Eye (tissue), 1 donor: ENCODE data around the gene MAP3K20.
"Not testable (repeated sequence)": the region's sequence is repeated elsewhere in the genome, so short reads cannot be mapped to it uniquely, and the experiment has no call there.

Experiments
- DNase-seq: peaks from one replicate; pipeline ENCODE4 v3.0.0-alpha.2; 2015

The MAP3K20 gene

DNA sequence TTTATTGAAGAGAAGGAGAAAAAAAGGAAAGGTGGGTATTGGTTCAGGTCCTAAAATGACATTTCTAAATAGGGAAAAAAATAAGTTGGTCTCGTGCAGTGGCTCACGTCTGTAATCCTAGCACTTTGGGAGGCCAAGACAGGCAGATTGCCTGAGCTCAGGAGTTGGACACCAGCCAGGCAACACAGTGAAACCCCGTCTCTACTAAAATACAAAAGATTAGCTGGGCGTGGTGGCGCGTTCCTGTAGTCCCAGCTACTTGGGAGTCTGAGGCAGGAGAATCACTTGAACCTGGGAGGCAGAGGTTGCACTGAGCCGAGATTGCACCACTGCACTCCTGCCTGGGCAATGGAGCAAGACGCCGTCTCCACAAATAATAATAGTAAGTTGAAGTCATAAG, 131.5 kb downstream of the MAP3K20 start:
- not testable (repeated sequence) for DNase-seq

DNA sequence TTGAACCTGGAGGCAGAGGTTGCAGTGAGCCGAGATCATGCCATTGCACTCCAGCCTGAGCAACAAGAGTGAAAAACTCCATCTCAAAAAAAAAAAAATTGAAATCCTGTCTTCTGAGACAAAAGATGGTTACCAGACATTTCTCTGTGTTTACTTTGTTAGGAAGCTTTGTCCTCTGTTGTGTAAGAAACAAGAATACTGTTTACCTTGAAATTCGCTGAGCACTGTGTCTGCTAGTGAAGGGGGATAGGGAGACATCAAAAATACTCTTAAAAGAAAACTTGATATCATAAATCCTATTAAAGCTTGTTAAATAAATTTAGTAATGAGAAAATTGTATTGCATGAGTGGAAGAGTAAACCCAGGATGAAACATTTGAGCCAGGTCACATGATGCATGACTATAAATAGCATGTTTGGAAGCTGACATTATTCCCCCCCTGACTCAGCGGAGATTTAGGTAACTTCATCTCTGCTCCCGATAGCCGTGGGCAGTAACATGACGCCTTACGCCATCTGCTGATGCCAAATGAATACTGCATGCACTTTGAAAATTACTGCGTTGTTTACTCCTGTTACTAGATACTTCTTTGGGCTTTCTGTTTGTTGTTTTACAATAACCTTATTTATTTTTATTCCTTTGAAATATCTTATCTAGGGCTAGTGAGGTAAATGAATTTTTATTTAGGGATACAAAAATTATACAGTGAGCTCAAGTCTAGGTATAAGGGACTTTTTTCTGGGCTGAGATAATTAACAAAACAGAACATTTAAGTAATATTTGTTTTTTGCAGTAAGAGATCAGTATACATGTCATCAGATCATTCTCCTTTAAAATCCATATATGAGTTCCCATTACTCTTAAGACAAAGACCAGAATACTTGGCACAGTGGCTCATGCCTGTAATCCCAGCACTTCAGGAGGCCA, 134.9 kb downstream of the MAP3K20 start:
- peak; percentile 91 for DNase-seq

- no peak for DNase-seq
These were observed 137.5 kb downstream of the MAP3K20 start for GRCh38 chr2:173213181-173213580.

DNA sequence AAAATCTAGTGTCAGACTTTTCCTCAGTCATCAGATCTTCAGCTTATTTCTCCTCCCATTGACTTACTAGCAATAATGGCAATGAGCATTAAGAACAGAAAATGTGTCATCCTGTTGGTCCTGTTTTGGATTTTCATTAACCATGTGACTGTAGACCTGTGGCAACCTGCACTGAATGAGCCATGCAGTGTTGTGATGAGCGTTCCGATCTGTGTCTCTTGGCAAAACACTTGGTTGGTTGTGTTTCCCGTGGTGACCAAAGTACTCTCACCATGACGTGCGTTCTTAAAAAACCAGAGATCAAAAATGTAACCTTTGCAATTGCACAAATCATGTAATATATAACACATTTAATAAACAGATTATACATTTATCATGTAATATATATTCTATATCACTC, 138.6 kb downstream of the MAP3K20 start:
- no peak for DNase-seq

DNA sequence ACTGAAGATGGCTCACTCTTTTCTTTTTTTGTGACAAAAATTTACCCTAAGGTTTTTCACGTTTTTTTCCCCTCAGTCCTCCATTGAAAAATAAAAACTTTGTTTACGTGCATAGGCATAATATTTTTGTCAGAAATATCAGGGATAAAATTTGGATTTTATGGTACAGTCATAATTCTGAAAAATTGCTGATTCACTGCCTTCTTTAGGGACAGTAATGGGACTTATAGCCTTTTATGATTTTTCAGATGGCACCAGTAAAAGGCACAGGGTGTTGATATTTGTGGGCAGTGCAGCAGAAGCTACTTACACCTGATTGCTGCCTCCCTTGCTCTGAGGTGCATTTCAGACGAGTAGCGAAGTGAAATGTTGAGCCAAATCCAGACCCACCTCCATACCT, 139.7 kb downstream of the MAP3K20 start:
- no peak for DNase-seq

- no peak for DNase-seq
These were observed 140.4 kb downstream of the MAP3K20 start for GRCh38 chr2:173216051-173216450.

- DNase-seq = no peak
These were observed 141.0 kb downstream of the MAP3K20 start for GRCh38 chr2:173216668-173217067.

DNA sequence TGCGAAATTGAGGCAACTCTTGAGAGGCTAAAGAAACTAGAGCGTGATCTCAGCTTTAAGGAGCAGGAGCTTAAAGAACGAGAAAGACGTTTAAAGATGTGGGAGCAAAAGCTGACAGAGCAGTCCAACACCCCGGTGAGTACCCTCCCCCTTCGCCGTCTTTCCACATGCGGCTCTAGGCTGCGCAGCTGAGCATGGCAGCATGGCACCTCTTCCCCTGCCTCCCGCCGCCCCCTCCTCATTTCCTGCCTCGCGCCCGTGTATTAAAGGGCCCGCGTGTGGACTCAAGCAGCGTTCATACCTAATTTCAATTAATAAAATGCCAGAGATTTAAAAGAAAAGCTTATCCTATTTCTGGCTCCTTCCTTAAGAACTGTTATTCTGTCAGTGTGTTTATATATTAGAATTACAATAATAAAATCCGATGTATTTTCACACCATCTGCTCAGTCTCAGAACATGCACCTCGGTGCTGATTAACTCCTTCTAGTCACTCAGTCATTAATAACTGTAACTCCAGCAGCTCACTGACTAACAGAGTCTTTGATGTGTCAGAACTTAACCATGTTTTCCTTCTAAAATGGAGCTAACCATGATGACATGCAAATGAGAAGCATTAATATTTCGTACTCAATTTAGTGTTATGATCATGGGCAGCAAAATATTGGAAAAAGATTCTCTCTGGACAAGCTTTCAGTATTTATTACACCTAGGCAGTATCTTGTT, 141.6 kb downstream of the MAP3K20 start:
- DNase-seq = no peak

- DNase-seq = no peak
These were observed 142.8 kb downstream of the MAP3K20 start for GRCh38 chr2:173218326-173219056.

DNA sequence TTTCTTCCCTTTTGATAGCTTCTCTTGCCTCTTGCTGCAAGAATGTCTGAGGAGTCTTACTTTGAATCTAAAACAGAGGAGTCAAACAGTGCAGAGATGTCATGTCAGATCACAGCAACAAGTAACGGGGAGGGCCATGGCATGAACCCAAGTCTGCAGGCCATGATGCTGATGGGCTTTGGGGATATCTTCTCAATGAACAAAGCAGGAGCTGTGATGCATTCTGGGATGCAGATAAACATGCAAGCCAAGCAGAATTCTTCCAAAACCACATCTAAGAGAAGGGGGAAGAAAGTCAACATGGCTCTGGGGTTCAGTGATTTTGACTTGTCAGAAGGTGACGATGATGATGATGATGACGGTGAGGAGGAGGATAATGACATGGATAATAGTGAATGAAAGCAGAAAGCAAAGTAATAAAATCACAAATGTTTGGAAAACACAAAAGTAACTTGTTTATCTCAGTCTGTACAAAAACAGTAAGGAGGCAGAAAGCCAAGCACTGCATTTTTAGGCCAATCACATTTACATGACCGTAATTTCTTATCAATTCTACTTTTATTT, 145.6 kb downstream of the MAP3K20 start:
- no peak for DNase-seq

GRCh38 chr2:173221937-173222594, 146.4 kb downstream of the MAP3K20 start:
- DNase-seq = no peak

GRCh38 chr2:173223871-173224270, 148.2 kb downstream of the MAP3K20 start:
- DNase-seq = no peak

- DNase-seq = no peak
These were observed 151.5 kb downstream of the MAP3K20 start for GRCh38 chr2:173226899-173227698.

GRCh38 chr2:173229086-173229485, 153.4 kb downstream of the MAP3K20 start:
- no peak for DNase-seq

DNA sequence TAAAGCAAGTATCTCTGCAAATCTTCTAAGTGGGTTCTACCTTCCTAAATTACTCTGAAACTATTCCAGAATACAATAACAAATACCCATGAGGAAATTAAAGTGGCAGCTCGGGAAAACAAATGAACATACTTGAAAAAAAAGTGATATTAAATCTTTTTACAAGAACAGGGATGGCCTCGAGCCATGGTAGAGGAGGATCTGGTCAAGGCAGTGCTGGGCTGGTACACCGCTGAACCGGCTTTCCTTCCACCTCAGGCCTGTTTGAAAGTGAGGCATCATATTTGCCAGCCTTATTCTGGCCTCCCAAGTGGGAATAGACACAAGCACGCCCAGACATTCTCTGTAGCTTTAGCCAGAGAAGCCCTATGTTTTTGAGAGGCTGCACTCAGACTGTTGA, 154.5 kb downstream of the MAP3K20 start:
- DNase-seq = no peak

- DNase-seq = no peak
These were observed 155.4 kb downstream of the MAP3K20 start for GRCh38 chr2:173231042-173231441.

DNA sequence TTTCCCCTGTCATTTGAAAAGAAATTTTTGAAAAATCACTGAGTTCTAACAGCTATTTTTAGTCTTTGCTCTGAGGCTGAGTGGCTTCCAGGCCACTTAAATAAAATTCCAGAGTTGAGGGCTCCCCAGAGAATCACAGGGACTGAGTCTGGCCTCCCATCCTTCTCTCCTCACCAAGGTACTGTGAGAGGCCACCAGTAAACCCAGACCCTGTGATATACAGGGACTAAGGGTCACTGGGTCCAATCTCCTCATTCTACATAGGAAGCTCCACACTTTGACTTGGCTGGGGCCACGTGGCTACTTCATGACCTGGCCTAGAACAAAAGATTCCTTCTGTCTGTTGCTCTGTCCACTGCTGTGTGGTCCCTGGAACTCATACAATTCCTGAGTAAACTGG, 155.8 kb downstream of the MAP3K20 start:
- DNase-seq = no peak

DNA sequence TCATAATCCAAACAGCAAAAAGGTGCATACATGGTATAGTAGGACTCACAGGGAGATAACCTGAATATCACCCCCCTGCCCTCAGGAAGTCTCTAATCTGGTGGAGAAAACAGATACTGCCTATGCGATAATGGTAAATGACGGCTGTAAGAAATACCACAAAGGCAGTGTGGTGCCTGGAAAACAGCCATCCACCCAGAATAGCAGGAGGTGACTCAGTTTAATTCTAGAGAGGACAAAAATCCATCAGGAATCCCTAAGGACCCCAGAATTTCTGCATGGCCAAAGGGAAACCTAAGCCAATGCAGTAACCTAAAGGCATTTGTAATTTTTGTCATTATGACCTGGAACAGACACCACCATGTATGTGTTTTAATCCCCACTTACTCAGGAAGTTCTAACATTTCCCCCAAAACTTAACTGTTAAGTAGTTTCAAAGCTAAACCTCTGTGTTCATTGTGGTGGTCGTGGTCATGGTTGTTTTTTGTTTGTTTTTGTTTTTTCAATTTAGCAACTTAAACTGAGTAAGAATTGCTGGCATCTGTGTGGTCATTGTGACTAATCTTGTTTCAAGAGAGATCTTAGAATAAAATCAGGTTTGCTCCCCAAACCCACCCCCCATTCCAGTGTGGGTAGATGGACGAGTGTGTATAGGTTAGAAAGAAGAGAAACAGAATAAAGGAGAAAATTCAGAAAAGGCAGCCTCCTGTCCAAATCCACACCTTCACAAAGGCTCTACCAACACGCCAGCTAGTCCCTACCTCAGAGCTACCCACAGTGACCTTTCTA, 157.5 kb downstream of the MAP3K20 start:
- DNase-seq = no peak

DNA sequence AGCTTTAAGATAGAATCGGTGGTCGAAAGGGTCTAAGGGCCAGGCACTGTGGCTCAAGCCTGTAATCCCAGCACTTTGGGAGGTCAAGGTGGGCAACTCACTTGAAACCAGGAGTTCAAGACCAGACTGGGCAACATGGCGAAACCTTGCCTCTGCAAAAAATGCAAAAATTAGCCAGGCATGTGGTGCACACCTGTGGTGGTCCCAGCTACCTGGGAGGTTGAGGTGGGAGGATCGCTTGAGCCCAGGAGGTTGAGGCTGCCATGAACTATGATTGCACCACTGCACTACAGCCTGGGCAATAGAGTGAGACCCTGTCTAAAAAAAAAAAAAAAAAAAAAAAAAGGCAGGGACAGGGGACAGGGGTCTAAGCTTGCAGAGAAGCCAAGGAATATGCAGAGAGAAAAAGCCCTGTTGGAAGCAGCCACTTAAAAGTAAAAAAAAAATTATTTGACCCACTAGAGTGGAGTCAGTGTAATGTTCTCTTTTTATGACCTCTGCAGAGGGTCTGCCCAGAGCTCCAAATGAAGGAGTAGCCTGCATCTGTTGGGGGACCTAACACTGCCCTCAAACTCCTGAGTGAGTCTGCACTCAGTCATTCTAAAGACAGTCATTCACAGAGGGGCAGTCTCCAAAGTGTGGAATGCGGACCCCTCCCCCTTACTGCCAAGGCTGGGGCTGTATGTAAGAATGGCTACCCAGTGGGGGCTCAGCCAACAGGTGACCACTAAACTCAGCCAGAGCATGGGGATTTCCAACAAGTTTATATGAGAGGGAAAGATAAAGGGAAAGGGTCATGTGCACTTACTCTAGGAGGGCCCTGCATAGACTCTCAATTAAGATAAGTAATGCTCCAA, 160.5 kb downstream of the MAP3K20 start:
- no peak for DNase-seq

DNA sequence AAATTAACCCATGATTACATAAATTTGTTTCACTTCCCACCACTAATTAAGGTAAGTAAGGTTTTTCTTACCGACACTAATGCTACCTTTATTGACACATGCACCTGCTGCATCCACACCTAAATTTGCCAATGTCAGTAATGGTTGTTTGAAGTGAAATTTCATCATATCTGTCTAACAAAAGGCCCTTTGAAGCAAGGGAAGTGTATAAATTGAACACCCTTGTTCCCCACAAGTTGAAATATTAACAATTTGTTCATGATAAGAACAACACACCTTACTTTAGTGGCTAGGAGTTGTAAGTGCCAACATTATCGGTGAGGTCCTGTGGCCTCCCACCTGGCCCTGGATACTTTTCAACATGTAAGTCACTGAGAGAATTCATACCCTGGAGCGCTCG, 162.7 kb downstream of the MAP3K20 start:
- DNase-seq = no peak
